A549 treated with CpdA at 1 μM for 4 hours (cell line): Measurements from ENCODE around the gene TEX22. TPM values are rescaled to one million over a fixed set of nuclear protein-coding genes. Genes with fewer than 3 reads are reported as not detected.

Experiments
- total RNA-seq: library from RNA; stranded (reverse); fragments of 200-300 nt; extraction: Qiagen RNA extraction; gene quantifications from 5 replicates; pipeline ENCODE4 v1.2.3, GENCODE V29; 2022; ENCODE audit warnings: low read depth

The TEX22 gene
- total RNA-seq, result 0.08 to 0.28 TPM (median 0.22 TPM) in 4 of 5 replicates, not detected in the other

GRCh38 chr14:105398044-105398725 lies at the start of gene TEX22:
Gene TEX22, plus strand, starts transcription at chr14:105398538. Its CDS starts 803 bp downstream, at chr14:105399341.

GRCh38 chr14:105419195-105420091 lies 21.1 kb downstream of the TEX22 start, which contains the start of gene MTA1:
Gene MTA1, plus strand, starts transcription at chr14:105419827. Its CDS starts 209 bp downstream, at chr14:105420036.

Other genes starting within 250 kb of the TEX22 start
- gene JAG2, start 229.8 kb upstream of the TEX22 start, total RNA-seq, result 16.8 to 25.0 TPM (median 21.5 TPM) in 5 replicates
- gene NUDT14, start 217.2 kb upstream of the TEX22 start, total RNA-seq, result 20.5 to 44.8 TPM (median 40.8 TPM) in 5 replicates
- gene BTBD6, start 150.0 kb upstream of the TEX22 start, total RNA-seq, result 28.9 to 42.9 TPM (median 40.2 TPM) in 5 replicates
- 22.2 to 28.9 TPM (median 27.6 TPM) in 5 replicates for gene BRF1, start 97.5 kb upstream of the TEX22 start, total RNA-seq
- 20.3 to 30.9 TPM (median 24.2 TPM) in 5 replicates for gene PACS2, start 83.8 kb upstream of the TEX22 start, total RNA-seq
- gene MTA1, start 21.3 kb downstream of the TEX22 start, total RNA-seq, result 57.8 to 88.0 TPM (median 75.8 TPM) in 5 replicates
- 92.8 to 162 TPM (median 146 TPM) in 5 replicates for gene CRIP2, start 76.3 kb downstream of the TEX22 start, total RNA-seq
- gene CRIP1, start 88.3 kb downstream of the TEX22 start, total RNA-seq, result 1,651 to 1,885 TPM (median 1,685 TPM) in 5 replicates
- 32.7 to 51.3 TPM (median 43.3 TPM) in 5 replicates for gene TEDC1, start 92.7 kb downstream of the TEX22 start, total RNA-seq
- gene TMEM121, start 128.0 kb downstream of the TEX22 start, total RNA-seq, result 3.2 to 9.7 TPM (median 9.0 TPM) in 5 replicates